Endothelial cell (in vitro differentiated cells): Measurements from ENCODE around the gene CCM2L. TPM values are rescaled to one million over a fixed set of nuclear protein-coding genes. Genes with fewer than 3 reads are reported as not detected.

Experiments used
- DNase-seq: peaks from one replicate; pipeline ENCODE4 v3.0.0; 2021; ENCODE audit warnings: low spot score
- H3K27ac Mint-ChIP-seq: one replicate; pipeline ENCODE4 v1.8.0; 2021; ENCODE audit warnings: mixed read lengths, inconsistent platforms; ENCODE audit not compliant: unreplicated experiment
- H3K27me3 Mint-ChIP-seq: one replicate; pipeline ENCODE4 v1.8.0; 2021; ENCODE audit warnings: mild to moderate bottlenecking, moderate library complexity, mixed read lengths, inconsistent platforms; ENCODE audit not compliant: unreplicated experiment
- H3K36me3 Mint-ChIP-seq: one replicate; pipeline ENCODE4 v1.8.0; 2021; ENCODE audit warnings: mild to moderate bottlenecking, low read depth, mixed read lengths, inconsistent platforms; ENCODE audit not compliant: unreplicated experiment
- H3K4me1 Mint-ChIP-seq: one replicate; pipeline ENCODE4 v1.8.0; 2021; ENCODE audit warnings: mild to moderate bottlenecking, mixed read lengths, inconsistent platforms; ENCODE audit not compliant: unreplicated experiment
- H3K4me3 Mint-ChIP-seq: one replicate; pipeline ENCODE4 v1.8.0; 2021; ENCODE audit warnings: mild to moderate bottlenecking, mixed read lengths, inconsistent platforms; ENCODE audit not compliant: unreplicated experiment
- H3K9me3 Mint-ChIP-seq: one replicate; pipeline ENCODE4 v1.8.0; 2021; ENCODE audit warnings: mixed read lengths, inconsistent platforms; ENCODE audit not compliant: unreplicated experiment
- total RNA-seq: library from RNA; stranded (reverse); fragmentation: NEBNext Ultra II Directional; extraction: Animal tissue kit (Norgen Biotek cat#: 25700); gene quantifications from one replicate; pipeline ENCODE4 v1.2.1, GENCODE V29; 2021; ENCODE audit not compliant: unreplicated experiment
- TF ChIP-seq, protein P1 (sequence below): fragments of 200-600 bp; sonication (generic); IDR thresholded peaks from one replicate; pipeline ENCODE4 v1.5.0; 2021; ENCODE audit warnings: antibody characterized with exemption; ENCODE audit not compliant: unreplicated experiment

CCM2L gene
- total RNA-seq, 1 donor from 2014 or later = 27.2 TPM

DNA sequence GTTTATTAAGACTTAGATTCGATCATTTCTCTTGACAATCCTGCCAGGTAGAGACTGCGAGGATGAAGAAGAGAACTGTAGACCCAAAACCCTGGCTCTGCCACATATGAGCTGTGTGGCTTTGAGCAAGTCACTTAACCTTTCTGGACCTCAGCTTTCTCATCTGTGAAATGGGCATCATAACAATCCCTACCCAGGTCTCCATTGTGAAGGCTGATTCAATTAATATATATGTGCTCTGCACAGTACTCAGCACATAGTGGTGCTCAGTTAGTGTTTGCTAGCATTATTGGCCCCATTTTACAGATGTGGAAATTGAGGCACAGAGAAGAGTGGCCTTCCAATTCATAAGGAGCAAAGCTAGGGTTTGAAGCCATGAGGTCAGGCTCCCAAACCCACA is 34.4 kb upstream of the CCM2L start:
- H3K27me3 Mint-ChIP-seq = no peaks in the 10 kb centered on the region
- H3K4me3 Mint-ChIP-seq = no peak overlapping the region
- DNase-seq = no peak
- H3K36me3 Mint-ChIP-seq = no peaks in the 10 kb centered on the region
- H3K9me3 Mint-ChIP-seq = no peaks in the 10 kb centered on the region
- TF ChIP-seq, protein P1, sequence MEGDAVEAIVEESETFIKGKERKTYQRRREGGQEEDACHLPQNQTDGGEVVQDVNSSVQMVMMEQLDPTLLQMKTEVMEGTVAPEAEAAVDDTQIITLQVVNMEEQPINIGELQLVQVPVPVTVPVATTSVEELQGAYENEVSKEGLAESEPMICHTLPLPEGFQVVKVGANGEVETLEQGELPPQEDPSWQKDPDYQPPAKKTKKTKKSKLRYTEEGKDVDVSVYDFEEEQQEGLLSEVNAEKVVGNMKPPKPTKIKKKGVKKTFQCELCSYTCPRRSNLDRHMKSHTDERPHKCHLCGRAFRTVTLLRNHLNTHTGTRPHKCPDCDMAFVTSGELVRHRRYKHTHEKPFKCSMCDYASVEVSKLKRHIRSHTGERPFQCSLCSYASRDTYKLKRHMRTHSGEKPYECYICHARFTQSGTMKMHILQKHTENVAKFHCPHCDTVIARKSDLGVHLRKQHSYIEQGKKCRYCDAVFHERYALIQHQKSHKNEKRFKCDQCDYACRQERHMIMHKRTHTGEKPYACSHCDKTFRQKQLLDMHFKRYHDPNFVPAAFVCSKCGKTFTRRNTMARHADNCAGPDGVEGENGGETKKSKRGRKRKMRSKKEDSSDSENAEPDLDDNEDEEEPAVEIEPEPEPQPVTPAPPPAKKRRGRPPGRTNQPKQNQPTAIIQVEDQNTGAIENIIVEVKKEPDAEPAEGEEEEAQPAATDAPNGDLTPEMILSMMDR = no peak
- H3K27ac Mint-ChIP-seq = no peak overlapping the region
- peaks cover 4% of the 10 kb centered on the region for H3K4me1 Mint-ChIP-seq

- Mint-ChIP-seq H3K9me3 (no peaks in the 10 kb centered on the region), H3K4me3 (no peak overlapping the region), H3K27me3 (no peaks in the 10 kb centered on the region), H3K4me1 (peaks cover 4% of the 10 kb centered on the region), H3K27ac (no peak overlapping the region), H3K36me3 (no peaks in the 10 kb centered on the region)
- DNase-seq = no peak
- TF ChIP-seq, protein P1 = no peak
These were observed 33.2 kb upstream of the CCM2L start for GRCh38 chr20:31977080-31977479.

- H3K27ac Mint-ChIP-seq = no peak overlapping the region
- peaks cover 7% of the 10 kb centered on the region for H3K27me3 Mint-ChIP-seq
- TF ChIP-seq, protein P1 = no peak
- H3K4me3 Mint-ChIP-seq = no peak overlapping the region
- H3K36me3 Mint-ChIP-seq = no peaks in the 10 kb centered on the region
- peaks cover 4% of the 10 kb centered on the region for H3K4me1 Mint-ChIP-seq
- H3K9me3 Mint-ChIP-seq = no peaks in the 10 kb centered on the region
- DNase-seq = no peak
These were observed 30.4 kb upstream of the CCM2L start for GRCh38 chr20:31979713-31980426.

DNA sequence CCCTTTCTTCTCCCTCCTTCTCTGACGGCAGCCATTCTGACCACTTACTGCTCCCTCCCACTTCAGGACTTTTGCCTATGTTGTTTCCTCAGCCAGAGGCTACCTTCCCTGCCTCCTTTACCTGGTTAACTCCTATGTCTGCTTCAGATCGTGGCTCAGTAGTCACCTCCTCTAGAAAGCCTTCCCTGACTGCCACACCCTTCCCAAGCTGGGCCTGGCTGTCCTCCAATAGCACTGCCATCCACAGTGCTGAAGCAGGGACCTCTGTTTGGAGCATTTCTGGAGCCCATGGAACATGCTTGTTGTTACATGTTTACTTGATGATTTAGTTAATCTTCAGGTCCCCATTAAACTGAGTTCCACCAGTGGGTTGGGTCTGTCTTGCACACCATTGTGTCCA is 28.5 kb upstream of the CCM2L start:
- H3K4me1 Mint-ChIP-seq = no peaks in the 10 kb centered on the region
- no peak overlapping the region for H3K27ac Mint-ChIP-seq
- H3K36me3 Mint-ChIP-seq = no peaks in the 10 kb centered on the region
- H3K4me3 Mint-ChIP-seq = no peak overlapping the region
- no peak for DNase-seq
- no peaks in the 10 kb centered on the region for H3K9me3 Mint-ChIP-seq
- TF ChIP-seq, protein P1 = no peak
- peaks cover 7% of the 10 kb centered on the region for H3K27me3 Mint-ChIP-seq

- H3K4me1 Mint-ChIP-seq = peaks cover 4% of the 10 kb centered on the region
- H3K36me3 Mint-ChIP-seq = no peaks in the 10 kb centered on the region
- H3K27ac Mint-ChIP-seq = no peak overlapping the region
- H3K27me3 Mint-ChIP-seq = peaks cover 7% of the 10 kb centered on the region
- H3K9me3 Mint-ChIP-seq = no peaks in the 10 kb centered on the region
- H3K4me3 Mint-ChIP-seq = no peak overlapping the region
- no peak for DNase-seq
- TF ChIP-seq, protein P1 = no peak
These were observed 25.2 kb upstream of the CCM2L start for GRCh38 chr20:31984981-31985471.
